GM23338 (cell line): ENCODE results near the gene TOP1. TPM values are rescaled to one million over a fixed set of nuclear protein-coding genes. Genes with fewer than 3 reads are reported as not detected.

Experiments
- ATAC-seq: fragments of 200-7000 bp; cut with Tn5 transposase; 3 replicates; pipeline ENCODE4 v1.9.1; 2020
- DNase-seq: peaks from one replicate; pipeline ENCODE4 v3.0.0-alpha.2; 2015; ENCODE audit warnings: low spot score
- H2AFZ ChIP-seq: fragments of 200-600 bp; sonication (generic); 2 replicates; pipeline ENCODE4 v1.8.0; 2016; ENCODE audit warnings: antibody characterized with exemption, mild to moderate bottlenecking, moderate library complexity
- H3F3A ChIP-seq: fragments of 200-600 bp; sonication (generic); replicated peaks from 2 replicates; pipeline ENCODE4 v1.8.0; 2017; ENCODE audit warnings: antibody characterized with exemption, mixed run types, low read depth
- H3K27ac ChIP-seq: fragments of 200-600 bp; sonication (generic); 2 replicates; pipeline ENCODE4 v1.6.1; 2016; ENCODE audit warnings: low read depth
- H3K27me3 ChIP-seq: fragments of 200-600 bp; sonication (generic); 2 replicates; pipeline ENCODE4 v1.8.0; 2016; ENCODE audit warnings: mild to moderate bottlenecking, mixed run types, moderate library complexity; ENCODE audit not compliant: insufficient read depth
- H3K36me3 ChIP-seq: fragments of 200-600 bp; sonication (generic); 2 replicates; pipeline ENCODE4 v1.8.0; 2016; ENCODE audit warnings: mild to moderate bottlenecking; ENCODE audit not compliant: insufficient read depth
- H3K4me1 ChIP-seq: fragments of 200-600 bp; sonication (generic); 2 replicates; pipeline ENCODE4 v1.8.0; 2016; ENCODE audit warnings: mild to moderate bottlenecking, moderate library complexity; ENCODE audit not compliant: insufficient read depth
- H3K4me2 ChIP-seq: fragments of 200-600 bp; sonication (generic); 2 replicates; pipeline ENCODE4 v1.7.1; 2017; ENCODE audit warnings: mixed run types
- H3K4me3 ChIP-seq: fragments of 200-600 bp; sonication (generic); 2 replicates; pipeline ENCODE4 v1.6.1; 2016; ENCODE audit warnings: mixed run types
- H3K79me2 ChIP-seq: fragments of 200-600 bp; sonication (generic); replicated peaks from 2 replicates; pipeline ENCODE4 v1.8.0; 2017; ENCODE audit warnings: mild to moderate bottlenecking; ENCODE audit not compliant: insufficient read depth
- H3K9me2 ChIP-seq: fragments of 200-600 bp; sonication (generic); 2 replicates; pipeline ENCODE4 v1.8.0; 2017; ENCODE audit not compliant: insufficient read depth
- H4K20me1 ChIP-seq: fragments of 200-600 bp; sonication (generic); replicated peaks from 2 replicates; pipeline ENCODE4 v1.8.0; 2017; ENCODE audit warnings: mild to moderate bottlenecking; ENCODE audit not compliant: insufficient read depth
- H3K27ac Mint-ChIP-seq: 2 replicates; pipeline ENCODE4 v1.8.0; 2020; ENCODE audit warnings: inconsistent platforms, mild to moderate bottlenecking, moderate library complexity, mixed read lengths
- H3K27me3 Mint-ChIP-seq: 3 replicates; pipeline ENCODE4 v1.8.0; 2022; ENCODE audit warnings: low read depth, mild to moderate bottlenecking, moderate library complexity, mixed read lengths, inconsistent platforms; ENCODE audit not compliant: insufficient read depth, poor library complexity
- H3K36me3 Mint-ChIP-seq: 3 replicates; pipeline ENCODE4 v1.8.0; 2021; ENCODE audit warnings: low read depth, mild to moderate bottlenecking, inconsistent platforms, moderate library complexity, mixed read lengths
- H3K4me1 Mint-ChIP-seq: 3 replicates; pipeline ENCODE4 v1.8.0; 2020; ENCODE audit warnings: mild to moderate bottlenecking, inconsistent platforms, mixed read lengths
- H3K4me3 Mint-ChIP-seq: 3 replicates; pipeline ENCODE4 v1.8.0; 2021; ENCODE audit warnings: moderate library complexity, mild to moderate bottlenecking, inconsistent platforms, mixed read lengths
- H3K9me3 Mint-ChIP-seq: 3 replicates; pipeline ENCODE4 v1.8.0; 2020; ENCODE audit warnings: moderate library complexity, mild to moderate bottlenecking, inconsistent platforms, mixed read lengths
- CTCF ChIP-seq, 2 experiments: fragments of 200-600 bp in 1 of 2; sonication (generic) in 1 of 2; conservative IDR thresholded peaks; 2 replicates each; pipeline versions ENCODE4 v1.5.1 to v1.6.1; 2016 to 2017; ENCODE audit warnings: antibody characterized with exemption in 2 of 2, low read depth in 2 of 2, mild to moderate bottlenecking in 2 of 2, moderate library complexity in 1 of 2
- EZH2 ChIP-seq: fragments of 200-600 bp; sonication (generic); IDR thresholded peaks from one replicate; pipeline ENCODE4 v1.8.0; 2017; ENCODE audit warnings: antibody characterized with exemption, mild to moderate bottlenecking, low read depth; ENCODE audit not compliant: unreplicated experiment
- EZH2phosphoT487 ChIP-seq: fragments of 200-600 bp; sonication (generic); IDR thresholded peaks from one replicate; pipeline ENCODE4 v1.8.1; 2018; ENCODE audit warnings: antibody characterized with exemption; ENCODE audit not compliant: unreplicated experiment
- STAT1 ChIP-seq: IDR thresholded peaks from one replicate; pipeline ENCODE4 v1.6.1; 2016; ENCODE audit warnings: antibody characterized with exemption; ENCODE audit not compliant: unreplicated experiment
- ZNF114 ChIP-seq: fragments of 250-450 bp; sonication (Bioruptor Pico); IDR thresholded peaks from 2 replicates; pipeline ENCODE4 v1.5.0; 2020; ENCODE audit warnings: mild to moderate bottlenecking, moderate library complexity
- ZNF331 ChIP-seq: fragments of 250-450 bp; sonication (Bioruptor Pico); IDR thresholded peaks from 2 replicates; pipeline ENCODE4 v1.5.0; 2020; ENCODE audit warnings: low read depth, mild to moderate bottlenecking, moderate library complexity
- polyA plus RNA-seq: library from polyadenylated mRNA; unstranded; fragments of >200 nt; fragmentation: Nextera tagmentation; extraction: Ambion mirVana; gene quantifications from 2 replicates; pipeline ENCODE4 v1.2.1, GENCODE V29; 2016
- total RNA-seq: library from RNA; depleted of rRNA; stranded (reverse); fragments of >200 nt; shearing (Covaris generic); gene quantifications from 2 replicates; pipeline ENCODE4 v1.2.3, GENCODE V29; 2014
- TF ChIP-seq, protein P1 (sequence below): IDR thresholded peaks from 2 replicates; pipeline ENCODE4 v1.6.1; 2016; ENCODE audit warnings: antibody characterized with exemption
- TF ChIP-seq, protein P2 (sequence below): IDR thresholded peaks from one replicate; pipeline ENCODE4 v1.6.1; 2018; ENCODE audit warnings: antibody characterized with exemption; ENCODE audit not compliant: unreplicated experiment

TOP1 gene
- total and polyA plus RNA-seq, 2 experiments from 2014 or later = 62.4 to 101 TPM

- TF ChIP-seq, protein P1, sequence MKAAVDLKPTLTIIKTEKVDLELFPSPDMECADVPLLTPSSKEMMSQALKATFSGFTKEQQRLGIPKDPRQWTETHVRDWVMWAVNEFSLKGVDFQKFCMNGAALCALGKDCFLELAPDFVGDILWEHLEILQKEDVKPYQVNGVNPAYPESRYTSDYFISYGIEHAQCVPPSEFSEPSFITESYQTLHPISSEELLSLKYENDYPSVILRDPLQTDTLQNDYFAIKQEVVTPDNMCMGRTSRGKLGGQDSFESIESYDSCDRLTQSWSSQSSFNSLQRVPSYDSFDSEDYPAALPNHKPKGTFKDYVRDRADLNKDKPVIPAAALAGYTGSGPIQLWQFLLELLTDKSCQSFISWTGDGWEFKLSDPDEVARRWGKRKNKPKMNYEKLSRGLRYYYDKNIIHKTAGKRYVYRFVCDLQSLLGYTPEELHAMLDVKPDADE = no peak
Observed at GRCh38 chr20:41079066-41079465, 50.4 kb downstream of the TOP1 start (continued).

- peaks cover 17% of the 10 kb centered on the region; the same call in 1 of the 2 replicates for H3K79me2 ChIP-seq
- DNase-seq = no peak
- no peak overlapping the region for H3K4me3 ChIP-seq
- H3K27me3 ChIP-seq = no peaks in the 10 kb centered on the region
- H3K4me1 ChIP-seq = no peaks in the 10 kb centered on the region
- no peaks in the 10 kb centered on the region for H3K27me3 Mint-ChIP-seq
- H3K27ac Mint-ChIP-seq = no peak overlapping the region
- H2AFZ ChIP-seq = no peak overlapping the region
- no peak overlapping the region for H3K27ac ChIP-seq
- H3K9me3 Mint-ChIP-seq = no peaks in the 10 kb centered on the region
- no peaks in the 10 kb centered on the region for H3K9me2 ChIP-seq
- no peak overlapping the region for H3K4me3 Mint-ChIP-seq
- peaks cover 26% of the 10 kb centered on the region; the same call in 1 of the 2 replicates for H3K36me3 ChIP-seq
- H4K20me1 ChIP-seq = 0 out of 2 replicates have a peak, but pooled peaks cover under 1% of the 10 kb centered on the region
- peaks cover 3% of the 10 kb centered on the region; the same call in 2 of the 3 replicates for H3K4me1 Mint-ChIP-seq
- peaks cover 75% of the 10 kb centered on the region for H3K36me3 Mint-ChIP-seq
- no peak for TF ChIP-seq STAT1
- TF ChIP-seq, protein P2, sequence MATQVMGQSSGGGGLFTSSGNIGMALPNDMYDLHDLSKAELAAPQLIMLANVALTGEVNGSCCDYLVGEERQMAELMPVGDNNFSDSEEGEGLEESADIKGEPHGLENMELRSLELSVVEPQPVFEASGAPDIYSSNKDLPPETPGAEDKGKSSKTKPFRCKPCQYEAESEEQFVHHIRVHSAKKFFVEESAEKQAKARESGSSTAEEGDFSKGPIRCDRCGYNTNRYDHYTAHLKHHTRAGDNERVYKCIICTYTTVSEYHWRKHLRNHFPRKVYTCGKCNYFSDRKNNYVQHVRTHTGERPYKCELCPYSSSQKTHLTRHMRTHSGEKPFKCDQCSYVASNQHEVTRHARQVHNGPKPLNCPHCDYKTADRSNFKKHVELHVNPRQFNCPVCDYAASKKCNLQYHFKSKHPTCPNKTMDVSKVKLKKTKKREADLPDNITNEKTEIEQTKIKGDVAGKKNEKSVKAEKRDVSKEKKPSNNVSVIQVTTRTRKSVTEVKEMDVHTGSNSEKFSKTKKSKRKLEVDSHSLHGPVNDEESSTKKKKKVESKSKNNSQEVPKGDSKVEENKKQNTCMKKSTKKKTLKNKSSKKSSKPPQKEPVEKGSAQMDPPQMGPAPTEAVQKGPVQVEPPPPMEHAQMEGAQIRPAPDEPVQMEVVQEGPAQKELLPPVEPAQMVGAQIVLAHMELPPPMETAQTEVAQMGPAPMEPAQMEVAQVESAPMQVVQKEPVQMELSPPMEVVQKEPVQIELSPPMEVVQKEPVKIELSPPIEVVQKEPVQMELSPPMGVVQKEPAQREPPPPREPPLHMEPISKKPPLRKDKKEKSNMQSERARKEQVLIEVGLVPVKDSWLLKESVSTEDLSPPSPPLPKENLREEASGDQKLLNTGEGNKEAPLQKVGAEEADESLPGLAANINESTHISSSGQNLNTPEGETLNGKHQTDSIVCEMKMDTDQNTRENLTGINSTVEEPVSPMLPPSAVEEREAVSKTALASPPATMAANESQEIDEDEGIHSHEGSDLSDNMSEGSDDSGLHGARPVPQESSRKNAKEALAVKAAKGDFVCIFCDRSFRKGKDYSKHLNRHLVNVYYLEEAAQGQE = no peak
- no peak for TF ChIP-seq CTCF (conservative IDR thresholded peaks at IDR 0.05; ENCODE audit: low read depth in 2 of 2)
- TF ChIP-seq EZH2 = no peak
- TF ChIP-seq EZH2phosphoT487 = no peak
- TF ChIP-seq ZNF114 (CRISPR knock-in tag) = no peak
- no peak for TF ChIP-seq ZNF331 (CRISPR knock-in tag)
- H3K4me2 ChIP-seq = no peak overlapping the region
- no peak for ATAC-seq
- no peaks in the 10 kb centered on the region for H3F3A ChIP-seq
Observed at GRCh38 chr20:41080866-41081265, 52.2 kb downstream of the TOP1 start.
